SK-N-SH treated with all-trans-retinoic acid at 6 μM for 48 hours (cell line): ENCODE data around the gene MS4A10.

Source experiments
- ATAC-seq: fragments of 200-7000 bp; cut with Tn5 transposase; 3 replicates; pipeline ENCODE4 v1.9.1; 2020; ENCODE audit warnings: mild to moderate bottlenecking, moderate library complexity
- ARNTL ChIP-seq: fragments of 450-650 bp; formaldehyde crosslinking; IDR thresholded peaks from 2 replicates; pipeline ENCODE4 v1.5.0; 2020; ENCODE audit warnings: low read depth, mild to moderate bottlenecking, moderate library complexity, borderline replicate concordance
- BACH2 ChIP-seq: fragments of 250-450 bp; sonication (Bioruptor Pico); IDR thresholded peaks from 2 replicates; pipeline ENCODE4 v1.9.0; 2021; ENCODE audit warnings: mild to moderate bottlenecking, borderline replicate concordance
- CREB5 ChIP-seq: fragments of 250-450 bp; sonication (Bioruptor Pico); IDR thresholded peaks from 2 replicates; pipeline ENCODE4 v1.5.1; 2020; ENCODE audit warnings: low read depth, mild to moderate bottlenecking, moderate library complexity
- CSDC2 ChIP-seq: fragments of 250-450 bp; sonication (Bioruptor Pico); IDR thresholded peaks from 2 replicates; pipeline ENCODE4 v1.5.0; 2020; ENCODE audit warnings: mild to moderate bottlenecking, moderate library complexity
- CSRNP3 ChIP-seq: fragments of 250-450 bp; sonication (Bioruptor Pico); IDR thresholded peaks from 2 replicates; pipeline ENCODE4 v1.5.1; 2021; ENCODE audit warnings: mild to moderate bottlenecking, moderate library complexity
- ESRRG ChIP-seq: fragments of 250-450 bp; sonication (Bioruptor Pico); IDR thresholded peaks from 2 replicates; pipeline ENCODE4 v1.6.1; 2021; ENCODE audit warnings: mild to moderate bottlenecking
- GLIS3 ChIP-seq: fragments of 250-450 bp; sonication (Bioruptor Pico); IDR thresholded peaks from 2 replicates; pipeline ENCODE4 v1.5.0; 2020; ENCODE audit warnings: mild to moderate bottlenecking, moderate library complexity
- ISL1 ChIP-seq: fragments of 250-450 bp; sonication (Bioruptor Pico); IDR thresholded peaks from 2 replicates; pipeline ENCODE4 v2.1.2; 2022; ENCODE audit warnings: mild to moderate bottlenecking, moderate library complexity
- OSR1 ChIP-seq: fragments of 250-450 bp; sonication (Bioruptor Pico); IDR thresholded peaks from 2 replicates; pipeline ENCODE4 v1.8.0; 2022; ENCODE audit warnings: moderate library complexity, mild to moderate bottlenecking, inconsistent platforms
- POU6F1 ChIP-seq: fragments of 250-450 bp; sonication (Bioruptor Pico); IDR thresholded peaks from 2 replicates; pipeline ENCODE4 v1.8.0; 2021; ENCODE audit warnings: low read depth, mild to moderate bottlenecking, moderate library complexity, borderline replicate concordance
- PPARA ChIP-seq: fragments of 250-450 bp; sonication (Bioruptor Pico); IDR thresholded peaks from 2 replicates; pipeline ENCODE4 v1.5.0; 2020; ENCODE audit warnings: mild to moderate bottlenecking, borderline replicate concordance
- SNAI2 ChIP-seq: fragments of 250-450 bp; sonication (Bioruptor Pico); IDR thresholded peaks from 2 replicates; pipeline ENCODE4 v1.5.0; 2020; ENCODE audit warnings: mild to moderate bottlenecking, moderate library complexity
- TCF4 ChIP-seq: fragments of 250-450 bp; sonication (Bioruptor Pico); IDR thresholded peaks from 2 replicates; pipeline ENCODE4 v1.8.0; 2021; ENCODE audit warnings: mild to moderate bottlenecking, moderate library complexity, borderline replicate concordance
- TOX ChIP-seq: fragments of 250-450 bp; sonication (Bioruptor Pico); IDR thresholded peaks from 2 replicates; pipeline ENCODE4 v1.8.0; 2021; ENCODE audit warnings: mild to moderate bottlenecking, moderate library complexity, borderline replicate concordance
- TSHZ2 ChIP-seq: fragments of 250-450 bp; sonication (Bioruptor Pico); IDR thresholded peaks from 2 replicates; pipeline ENCODE4 v1.5.0; 2020; ENCODE audit warnings: mild to moderate bottlenecking, moderate library complexity
- ZC3H10 ChIP-seq: fragments of 250-450 bp; sonication (Bioruptor Pico); IDR thresholded peaks from 2 replicates; pipeline ENCODE4 v1.5.1; 2021; ENCODE audit warnings: mild to moderate bottlenecking, moderate library complexity
- ZFP30 ChIP-seq: fragments of 450-650 bp; formaldehyde crosslinking; IDR thresholded peaks from 2 replicates; pipeline ENCODE4 v1.5.0; 2022; ENCODE audit warnings: mild to moderate bottlenecking, moderate library complexity
- ZNF70 ChIP-seq: fragments of 450-650 bp; formaldehyde crosslinking; IDR thresholded peaks from 2 replicates; pipeline ENCODE4 v1.5.0; 2020; ENCODE audit warnings: mild to moderate bottlenecking, moderate library complexity
- ZNF8 ChIP-seq: fragments of 450-650 bp; formaldehyde crosslinking; IDR thresholded peaks from 2 replicates; pipeline ENCODE4 v1.5.0; 2020; ENCODE audit warnings: mild to moderate bottlenecking, moderate library complexity

MS4A10 gene

GRCh38 chr11:60801194-60801593, 16.1 kb downstream of the MS4A10 start:
- TF ChIP-seq TCF4 (no peak), ZFP30 (CRISPR knock-in tag) (no peak), POU6F1 (CRISPR knock-in tag) (no peak), ISL1 (no peak), CSRNP3 (CRISPR knock-in tag) (no peak), BACH2 (CRISPR knock-in tag) (no peak), TSHZ2 (CRISPR knock-in tag) (no peak), TOX (CRISPR knock-in tag) (no peak), ZC3H10 (no peak), ESRRG (CRISPR knock-in tag) (no peak)
- ATAC-seq: no peak

GRCh38 chr11:60803273-60803936, 18.3 kb downstream of the MS4A10 start:
- TF ChIP-seq SNAI2 (CRISPR knock-in tag) (no peak), TOX (CRISPR knock-in tag) (no peak), ISL1 (no peak), ESRRG (CRISPR knock-in tag) (no peak), ZC3H10 (no peak), ARNTL (no peak), BACH2 (CRISPR knock-in tag) (no peak), TCF4 (no peak), POU6F1 (CRISPR knock-in tag) (no peak), TSHZ2 (CRISPR knock-in tag) (no peak), CSDC2 (CRISPR knock-in tag) (no peak), GLIS3 (no peak), ZFP30 (CRISPR knock-in tag) (no peak), ZNF8 (CRISPR knock-in tag) (no peak), OSR1 (CRISPR knock-in tag) (no peak), PPARA (CRISPR knock-in tag) (no peak), ZNF70 (no peak), CREB5 (CRISPR knock-in tag) (no peak)
- ATAC-seq: no peak
